ENCODE measurements around the gene TMEM213.

DNA sequence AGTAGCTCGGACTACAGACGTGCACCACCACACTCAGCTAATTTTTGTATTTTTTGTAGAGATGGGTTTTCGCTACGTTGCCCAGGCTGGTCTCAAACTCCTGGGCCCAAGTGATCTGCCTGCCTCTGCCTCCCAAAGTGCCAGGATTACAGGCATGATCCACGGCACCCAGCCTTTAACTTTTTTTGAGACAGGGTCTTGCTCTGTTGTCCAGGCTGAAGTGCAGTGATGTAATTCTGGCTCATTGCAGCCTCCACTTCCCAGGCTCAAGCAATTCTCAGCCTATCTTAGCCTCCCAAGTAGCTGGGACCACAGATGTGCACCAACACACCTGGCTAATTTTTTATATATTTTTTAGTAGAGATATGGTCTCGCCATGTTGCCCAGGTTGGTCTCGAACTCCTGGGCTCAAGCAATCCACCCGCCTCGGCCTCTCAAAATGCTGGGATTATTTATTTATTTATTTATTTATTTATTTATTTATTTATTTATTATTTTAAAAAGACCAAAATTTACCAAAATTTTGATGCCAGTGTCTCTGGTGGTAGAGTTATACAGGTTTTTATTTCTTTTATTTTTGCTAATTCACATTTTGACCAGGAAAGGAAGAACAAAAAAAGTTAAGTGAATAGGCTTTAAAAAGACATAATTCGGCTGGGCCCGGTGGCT, 25.2 kb downstream of the TMEM213 start:
- TF ChIP-seq, protein P1, sequence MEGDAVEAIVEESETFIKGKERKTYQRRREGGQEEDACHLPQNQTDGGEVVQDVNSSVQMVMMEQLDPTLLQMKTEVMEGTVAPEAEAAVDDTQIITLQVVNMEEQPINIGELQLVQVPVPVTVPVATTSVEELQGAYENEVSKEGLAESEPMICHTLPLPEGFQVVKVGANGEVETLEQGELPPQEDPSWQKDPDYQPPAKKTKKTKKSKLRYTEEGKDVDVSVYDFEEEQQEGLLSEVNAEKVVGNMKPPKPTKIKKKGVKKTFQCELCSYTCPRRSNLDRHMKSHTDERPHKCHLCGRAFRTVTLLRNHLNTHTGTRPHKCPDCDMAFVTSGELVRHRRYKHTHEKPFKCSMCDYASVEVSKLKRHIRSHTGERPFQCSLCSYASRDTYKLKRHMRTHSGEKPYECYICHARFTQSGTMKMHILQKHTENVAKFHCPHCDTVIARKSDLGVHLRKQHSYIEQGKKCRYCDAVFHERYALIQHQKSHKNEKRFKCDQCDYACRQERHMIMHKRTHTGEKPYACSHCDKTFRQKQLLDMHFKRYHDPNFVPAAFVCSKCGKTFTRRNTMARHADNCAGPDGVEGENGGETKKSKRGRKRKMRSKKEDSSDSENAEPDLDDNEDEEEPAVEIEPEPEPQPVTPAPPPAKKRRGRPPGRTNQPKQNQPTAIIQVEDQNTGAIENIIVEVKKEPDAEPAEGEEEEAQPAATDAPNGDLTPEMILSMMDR (IDR thresholded peaks at IDR 0.05; ENCODE audit: borderline replicate concordance, extremely low read depth, low read length, poor library complexity, severe bottlenecking), result no peak
- TF ChIP-seq EZH2 (IDR thresholded peaks at IDR 0.05; ENCODE audit: borderline replicate concordance, low read depth, low read length, severe bottlenecking), result no peak

Measured in DND-41 (cell line).